ENCODE measurements around the gene SCGB2B2.
"Not testable (repeated sequence)": the region's sequence is repeated elsewhere in the genome, so short reads cannot be mapped to it uniquely, and the experiment has no call there.

Gene SCGB2B2

DNA sequence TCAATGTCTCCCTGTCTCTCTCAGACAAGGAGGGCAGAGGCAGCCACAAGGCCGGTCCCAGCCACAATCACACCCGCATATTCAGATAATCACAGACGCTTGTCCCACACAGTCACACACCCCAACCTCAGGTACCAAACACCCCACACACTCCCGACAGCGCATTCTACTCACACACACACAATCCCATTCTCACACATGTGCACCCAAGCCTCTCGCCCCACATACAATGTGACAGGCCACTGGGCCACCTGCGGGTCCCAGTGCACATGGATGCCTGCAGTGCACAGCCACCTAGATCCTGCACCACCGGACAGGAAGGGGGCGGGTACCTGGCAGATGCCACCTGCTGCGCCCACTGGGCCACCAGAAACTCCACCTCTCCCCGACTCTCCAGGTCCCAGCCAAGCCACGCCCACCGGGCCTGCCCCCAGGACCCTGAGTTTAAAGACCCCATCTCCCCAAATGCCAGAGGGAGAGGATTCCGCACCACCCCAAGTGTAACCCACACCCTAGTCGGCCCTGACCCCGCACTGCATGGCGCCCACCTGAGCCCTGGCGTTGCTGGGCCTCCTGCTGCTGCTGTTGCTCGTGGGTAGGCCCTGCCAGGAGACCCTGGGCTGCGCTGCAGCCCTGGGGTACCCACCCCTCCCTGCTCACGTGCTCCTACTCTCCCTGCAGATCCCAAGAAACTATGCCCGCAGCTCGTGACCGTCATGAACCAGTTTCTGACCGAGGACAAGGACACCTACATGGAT lies 10.6 kb downstream of the SCGB2B2 start:
- Histone ChIP-seq H3K9ac (no peak overlapping the region; a peak in 1 of 22 replicates), H3K27ac (peak overlapping the region in 4 of 11 experiments; percentile 74 to 84 (median 80); a peak in 5 of 22 replicates), H3K4me3 (no peak overlapping the region), H3K4me2 (peak overlapping the region in 1 of 11 experiments; percentile 68; a peak in 1 of 22 replicates), H3K36me3 (no peaks in the 10 kb centered on the region), H3K27me3 (no peaks in the 10 kb centered on the region), H4K20me1 (no peaks in the 10 kb centered on the region), H3K4me1 (peaks cover 0 to 16% (median 11%) of the 10 kb centered on the region in 10 experiments; a peak in 12 of 20 replicates), H3K9me3 (replicated peaks in 1 of 11) (peaks cover 0 to 13% (median 6%) of the 10 kb centered on the region in 11 experiments; a peak in 11 of 22 replicates)
- no peak for TF ChIP-seq Cebpa-rat (IDR thresholded peaks at IDR 0.05)

DNA sequence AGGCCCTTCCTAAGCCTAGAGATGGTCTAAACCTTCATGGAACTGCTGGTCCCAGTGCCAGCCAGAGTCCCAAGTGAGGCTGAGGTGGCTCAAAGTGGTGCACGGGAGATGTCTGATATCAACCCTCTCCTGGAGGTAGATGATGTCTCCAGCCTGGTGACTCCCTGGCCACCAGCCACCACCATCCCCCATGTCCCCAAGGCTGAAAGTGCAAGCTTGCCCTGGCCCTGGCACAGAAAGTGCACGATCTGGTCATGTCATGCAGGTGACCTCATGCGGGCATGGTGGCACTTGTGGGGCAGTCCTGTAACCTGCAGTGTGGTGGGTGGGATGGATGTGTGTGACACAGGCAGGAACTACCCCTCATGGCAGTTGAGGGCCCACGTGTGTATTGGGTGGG lies 11.7 kb downstream of the SCGB2B2 start:
- not testable (repeated sequence) for H3K4me2 ChIP-seq, H3K27ac ChIP-seq, H3K9ac ChIP-seq, H3K4me3 ChIP-seq, H3K36me3 ChIP-seq, H3K27me3 ChIP-seq, H4K20me1 ChIP-seq
- Histone ChIP-seq H3K4me1 (peaks cover 0 to 16% (median 11%) of the 10 kb centered on the region in 10 experiments; a peak in 12 of 20 replicates), H3K9me3 (replicated peaks in 1 of 11) (peaks cover 0 to 13% (median 6%) of the 10 kb centered on the region in 11 experiments; a peak in 11 of 22 replicates)

- Histone ChIP-seq H3K4me1 (peaks cover 0 to 16% (median 11%) of the 10 kb centered on the region in 10 experiments; a peak in 12 of 20 replicates), H3K4me3 (no peak overlapping the region), H3K27ac (no peak overlapping the region), H3K9me3 (replicated peaks in 1 of 11) (peaks cover 0 to 13% (median 6%) of the 10 kb centered on the region in 11 experiments; a peak in 11 of 22 replicates), H3K36me3 (no peaks in the 10 kb centered on the region), H3K9ac (no peak overlapping the region), H4K20me1 (no peaks in the 10 kb centered on the region), H3K4me2 (no peak overlapping the region), H3K27me3 (no peaks in the 10 kb centered on the region)
- no peak for TF ChIP-seq Cebpa-rat (IDR thresholded peaks at IDR 0.05)
Measured at GRCh38 chr19:34664870-34665269, 12.1 kb downstream of the SCGB2B2 start.

- no peak for TF ChIP-seq Cebpa-rat (IDR thresholded peaks at IDR 0.05)
- peaks cover 0 to 13% (median 6%) of the 10 kb centered on the region in 11 experiments; a peak in 11 of 22 replicates for H3K9me3 ChIP-seq (replicated peaks in 1 of 11)
- no peaks in the 10 kb centered on the region for H3K36me3 ChIP-seq
- H3K9ac ChIP-seq: no peak overlapping the region
- no peaks in the 10 kb centered on the region for H4K20me1 ChIP-seq
- H3K27me3 ChIP-seq: no peaks in the 10 kb centered on the region
- H3K4me1 ChIP-seq: peaks cover 0 to 16% (median 11%) of the 10 kb centered on the region in 10 experiments; a peak in 12 of 20 replicates
- H3K4me2 ChIP-seq: no peak overlapping the region
- no peak overlapping the region for H3K4me3 ChIP-seq
- H3K27ac ChIP-seq: no peak overlapping the region
Measured at GRCh38 chr19:34664168-34664567, 12.8 kb downstream of the SCGB2B2 start.

GRCh38 chr19:34662919-34663318 lies 14.0 kb downstream of the SCGB2B2 start:
- H3K4me2 ChIP-seq: peak overlapping the region in 3 of 11 experiments; percentile 3 to 11 (median 7); a peak in 1 of 22 replicates
- peaks cover 0 to 16% (median 10%) of the 10 kb centered on the region in 10 experiments; a peak in 12 of 20 replicates for H3K4me1 ChIP-seq
- H4K20me1 ChIP-seq: no peaks in the 10 kb centered on the region
- H3K9me3 ChIP-seq (replicated peaks in 1 of 11): peaks cover 0 to 9% (median 2%) of the 10 kb centered on the region in 11 experiments; a peak in 11 of 22 replicates
- H3K4me3 ChIP-seq: no peak overlapping the region
- no peak for TF ChIP-seq Cebpa-rat (IDR thresholded peaks at IDR 0.05)
- H3K36me3 ChIP-seq: no peaks in the 10 kb centered on the region
- no peaks in the 10 kb centered on the region for H3K27me3 ChIP-seq
- H3K9ac ChIP-seq: no peak overlapping the region
- no peak overlapping the region for H3K27ac ChIP-seq

- Histone ChIP-seq H3K27me3 (no peaks in the 10 kb centered on the region), H3K4me3 (no peak overlapping the region), H3K4me2 (no peak overlapping the region), H3K27ac (no peak overlapping the region), H3K9ac (no peak overlapping the region), H3K9me3 (replicated peaks in 1 of 11) (peaks cover 0 to 1% (median under 1%) of the 10 kb centered on the region in 11 experiments; a peak in 9 of 22 replicates), H3K36me3 (no peaks in the 10 kb centered on the region), H4K20me1 (no peaks in the 10 kb centered on the region), H3K4me1 (peaks cover 0 to 8% (median 0%) of the 10 kb centered on the region in 10 experiments; a peak in 4 of 20 replicates)
- no peak for TF ChIP-seq Cebpa-rat (IDR thresholded peaks at IDR 0.05)
Measured at GRCh38 chr19:34661357-34661756, 15.6 kb downstream of the SCGB2B2 start.

GRCh38 chr19:34655651-34656050 lies 21.3 kb downstream of the SCGB2B2 start:
- no peak for TF ChIP-seq Cebpa-rat (IDR thresholded peaks at IDR 0.05)

DNA sequence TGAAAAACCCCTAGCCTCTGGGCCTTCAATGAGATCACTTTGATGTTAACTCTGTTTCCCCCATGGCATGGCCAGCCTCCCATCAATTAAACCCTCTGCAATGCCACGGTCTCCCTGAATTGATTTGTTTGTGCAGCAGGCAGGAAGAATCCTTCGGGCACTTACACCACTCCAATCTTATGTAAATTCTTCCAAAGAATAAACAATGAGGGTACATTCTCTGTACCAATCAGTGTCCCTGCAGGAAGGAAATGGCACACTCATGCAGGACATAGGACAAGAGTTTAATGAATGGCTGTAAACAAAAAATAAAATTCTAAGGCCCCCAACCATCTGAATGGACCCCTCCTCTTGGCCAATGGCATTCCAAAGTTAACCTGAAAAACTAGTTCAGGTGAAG lies 22.2 kb downstream of the SCGB2B2 start:
- Histone ChIP-seq H4K20me1 (no peaks in the 10 kb centered on the region), H3K27me3 (no peaks in the 10 kb centered on the region), H3K4me3 (no peak overlapping the region), H3K4me1 (peaks cover 0 to 21% (median 0%) of the 10 kb centered on the region in 10 experiments; a peak in 4 of 20 replicates), H3K27ac (no peak overlapping the region), H3K36me3 (no peaks in the 10 kb centered on the region), H3K4me2 (no peak overlapping the region), H3K9ac (no peak overlapping the region), H3K9me3 (replicated peaks in 1 of 11) (peaks cover 14 to 52% (median 36%) of the 10 kb centered on the region in 11 experiments)
- TF ChIP-seq Cebpa-rat (IDR thresholded peaks at IDR 0.05): no peak

More at GRCh38 chr19:34655651-34656050, 21.3 kb downstream of the SCGB2B2 start:
- peaks cover 14 to 43% (median 31%) of the 10 kb centered on the region in 11 experiments for H3K9me3 ChIP-seq (replicated peaks in 1 of 11)
- H3K4me1 ChIP-seq: peaks cover 0 to 21% (median 0%) of the 10 kb centered on the region in 10 experiments; a peak in 4 of 20 replicates
- H3K9ac ChIP-seq: no peak overlapping the region
- H3K36me3 ChIP-seq: no peaks in the 10 kb centered on the region
- H3K4me3 ChIP-seq: no peak overlapping the region
- H4K20me1 ChIP-seq: no peaks in the 10 kb centered on the region
- H3K27me3 ChIP-seq: no peaks in the 10 kb centered on the region
- H3K4me2 ChIP-seq: no peak overlapping the region
- H3K27ac ChIP-seq: no peak overlapping the region

- H3K27me3 ChIP-seq: no peaks in the 10 kb centered on the region
- H3K27ac ChIP-seq: no peak overlapping the region
- peaks cover 14 to 54% (median 37%) of the 10 kb centered on the region in 11 experiments for H3K9me3 ChIP-seq (replicated peaks in 1 of 11)
- no peak for TF ChIP-seq Cebpa-rat (IDR thresholded peaks at IDR 0.05)
- H3K36me3 ChIP-seq: no peaks in the 10 kb centered on the region
- H3K9ac ChIP-seq: no peak overlapping the region
- H3K4me2 ChIP-seq: no peak overlapping the region
- peaks cover 0 to 21% (median 0%) of the 10 kb centered on the region in 10 experiments; a peak in 4 of 20 replicates for H3K4me1 ChIP-seq
- no peak overlapping the region for H3K4me3 ChIP-seq
- no peaks in the 10 kb centered on the region for H4K20me1 ChIP-seq
Measured at GRCh38 chr19:34651747-34652146, 25.2 kb downstream of the SCGB2B2 start.
